Stimulated activated CD4-positive, alpha-beta T cell treated with anti-CD3 and anti-CD28 coated beads, Interleukin-15, amount 100 ng/mL, for 24 hours (primary cell): ENCODE measurements around the gene GPR37.

Experiments used
- DNase-seq: peaks from one replicate; pipeline ENCODE4 v3.0.0-alpha.2; 2020

The GPR37 gene, protein sequence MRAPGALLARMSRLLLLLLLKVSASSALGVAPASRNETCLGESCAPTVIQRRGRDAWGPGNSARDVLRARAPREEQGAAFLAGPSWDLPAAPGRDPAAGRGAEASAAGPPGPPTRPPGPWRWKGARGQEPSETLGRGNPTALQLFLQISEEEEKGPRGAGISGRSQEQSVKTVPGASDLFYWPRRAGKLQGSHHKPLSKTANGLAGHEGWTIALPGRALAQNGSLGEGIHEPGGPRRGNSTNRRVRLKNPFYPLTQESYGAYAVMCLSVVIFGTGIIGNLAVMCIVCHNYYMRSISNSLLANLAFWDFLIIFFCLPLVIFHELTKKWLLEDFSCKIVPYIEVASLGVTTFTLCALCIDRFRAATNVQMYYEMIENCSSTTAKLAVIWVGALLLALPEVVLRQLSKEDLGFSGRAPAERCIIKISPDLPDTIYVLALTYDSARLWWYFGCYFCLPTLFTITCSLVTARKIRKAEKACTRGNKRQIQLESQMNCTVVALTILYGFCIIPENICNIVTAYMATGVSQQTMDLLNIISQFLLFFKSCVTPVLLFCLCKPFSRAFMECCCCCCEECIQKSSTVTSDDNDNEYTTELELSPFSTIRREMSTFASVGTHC

GRCh38 chr7:124765401-124766352, at the start of gene GPR37:
Gene GPR37, minus strand, starts transcription at chr7:124765792. Its CDS starts 816 bp downstream, at chr7:124764976.
- peak; percentile 68 for DNase-seq

DNA sequence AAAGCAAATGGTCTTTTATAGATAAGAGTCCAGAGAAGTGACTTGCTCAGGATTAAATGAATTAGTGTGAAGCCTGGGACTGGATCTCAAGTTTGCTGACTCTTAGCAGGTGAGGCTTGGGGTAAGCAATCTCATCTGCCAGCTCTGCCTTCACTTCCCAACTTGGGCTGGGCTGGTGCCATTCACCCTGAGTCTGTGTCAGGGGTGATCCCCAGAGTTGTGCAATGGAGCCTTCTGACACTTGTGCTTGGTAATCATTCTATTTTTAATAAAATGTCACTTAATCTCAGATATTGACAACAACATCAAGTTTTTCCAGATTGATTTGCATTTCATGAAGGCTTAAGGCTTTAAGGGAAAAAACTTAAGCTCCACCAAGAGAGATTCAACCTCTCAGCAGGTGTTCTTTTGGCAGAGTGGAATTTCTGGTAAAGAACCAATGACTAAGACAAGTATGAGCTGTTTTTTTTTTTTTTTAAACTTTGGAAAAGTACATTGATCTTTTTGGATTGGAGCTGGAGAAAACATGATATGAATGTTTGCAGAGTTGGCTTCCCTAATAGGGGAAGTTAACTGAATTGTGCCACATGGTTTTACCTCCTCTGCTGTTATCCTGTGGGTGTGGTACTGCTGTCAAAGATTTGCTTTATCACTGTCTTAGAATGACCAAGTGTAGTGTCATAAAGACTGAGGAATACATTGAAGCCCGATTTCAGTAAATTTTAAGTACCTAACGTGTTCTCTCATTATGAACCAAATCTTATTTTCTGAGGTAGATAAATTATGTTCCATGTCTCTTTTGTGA, 48.6 kb upstream of the GPR37 start:
- DNase-seq = no peak

- no peak for DNase-seq
Observed at GRCh38 chr7:124812764-124813163, 47.2 kb upstream of the GPR37 start.

DNA sequence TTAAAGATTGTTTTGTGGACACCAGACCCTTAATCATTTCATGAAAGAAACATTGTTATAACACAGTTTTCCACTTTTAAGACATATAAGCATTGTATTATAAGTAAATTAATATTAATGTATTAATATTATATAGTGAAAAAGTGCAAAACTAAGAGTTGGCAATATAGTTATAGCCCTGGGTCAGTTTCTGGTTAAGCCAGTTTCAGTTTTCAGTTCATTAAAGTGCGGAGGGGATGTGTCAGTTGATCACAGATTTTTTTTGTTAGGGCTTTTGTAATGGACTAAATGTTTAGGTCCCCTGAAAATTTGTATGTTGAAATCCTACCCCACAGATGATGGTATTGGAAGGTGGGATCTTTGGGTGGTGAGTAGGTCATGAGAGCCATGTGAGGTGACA, 45.7 kb upstream of the GPR37 start:
- no peak for DNase-seq

- no peak for DNase-seq
Observed at GRCh38 chr7:124810605-124811004, 45.0 kb upstream of the GPR37 start.

- no peak for DNase-seq
Observed at GRCh38 chr7:124808206-124808605, 42.6 kb upstream of the GPR37 start.

- no peak for DNase-seq
Observed at GRCh38 chr7:124801330-124801895, 35.8 kb upstream of the GPR37 start.

DNA sequence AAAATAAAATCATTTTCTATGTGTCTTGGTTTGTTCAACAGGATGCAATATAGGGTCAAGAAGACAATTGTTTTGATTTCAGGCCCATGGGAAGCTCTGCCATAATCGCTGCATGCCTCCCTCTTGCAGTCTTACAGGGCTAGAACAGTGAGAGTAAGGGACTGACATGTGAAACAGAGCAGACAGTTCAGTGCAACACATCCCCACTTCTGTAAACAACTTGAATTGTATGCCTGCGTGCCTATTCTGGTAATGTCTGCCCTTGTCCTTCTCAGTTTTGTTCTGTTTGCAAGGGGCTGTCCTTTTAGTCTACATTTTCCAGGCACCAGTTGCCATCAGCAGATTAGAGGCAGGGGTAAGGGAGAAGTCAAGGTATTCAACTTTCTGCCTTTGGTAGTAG, 34.8 kb upstream of the GPR37 start:
- DNase-seq = no peak

DNA sequence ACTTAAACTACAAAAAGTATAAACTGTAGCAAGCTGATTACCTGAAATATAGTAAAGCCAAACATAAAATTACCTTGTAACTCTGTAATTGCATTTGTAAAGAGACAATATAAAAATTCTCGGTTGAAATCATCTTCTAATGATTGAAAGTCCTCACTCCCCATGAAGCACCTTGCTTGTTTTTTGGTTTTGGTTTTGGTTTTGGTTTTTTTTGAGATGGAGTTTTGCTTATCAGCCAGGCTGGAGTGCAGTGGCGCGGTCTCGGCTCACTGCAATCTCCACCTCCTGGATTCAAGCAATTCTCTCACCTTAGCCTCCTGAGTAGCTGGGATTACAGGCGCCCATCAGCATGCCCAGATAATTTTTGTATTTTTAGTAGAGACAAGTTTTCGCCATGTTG, 33.9 kb upstream of the GPR37 start:
- no peak for DNase-seq

- no peak for DNase-seq
Observed at GRCh38 chr7:124796771-124797170, 31.2 kb upstream of the GPR37 start.

GRCh38 chr7:124792696-124793095, 27.1 kb upstream of the GPR37 start:
- DNase-seq = no peak

DNA sequence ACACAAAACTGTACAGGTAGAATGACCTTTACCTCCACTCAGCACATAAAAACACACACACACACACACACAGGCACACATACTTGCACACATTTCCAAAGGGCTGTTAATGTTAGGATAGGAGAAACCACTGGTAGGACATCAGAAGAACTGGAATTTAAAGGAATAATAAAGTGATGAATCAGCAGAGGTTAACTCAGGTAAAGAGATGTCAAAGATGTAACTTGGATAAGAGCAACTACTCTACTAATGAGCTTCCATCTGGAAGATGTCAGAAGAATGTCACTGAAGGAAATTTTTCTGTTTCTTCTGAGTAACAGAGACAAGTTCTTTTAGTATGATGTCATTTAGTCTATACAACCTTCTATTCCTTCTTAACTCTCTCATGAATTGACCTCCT, 26.4 kb upstream of the GPR37 start:
- DNase-seq = no peak

- no peak for DNase-seq
Observed at GRCh38 chr7:124791426-124791825, 25.8 kb upstream of the GPR37 start.

- no peak for DNase-seq
Observed at GRCh38 chr7:124790645-124791044, 25.1 kb upstream of the GPR37 start.

GRCh38 chr7:124785994-124786393, 20.4 kb upstream of the GPR37 start:
- DNase-seq = no peak

DNA sequence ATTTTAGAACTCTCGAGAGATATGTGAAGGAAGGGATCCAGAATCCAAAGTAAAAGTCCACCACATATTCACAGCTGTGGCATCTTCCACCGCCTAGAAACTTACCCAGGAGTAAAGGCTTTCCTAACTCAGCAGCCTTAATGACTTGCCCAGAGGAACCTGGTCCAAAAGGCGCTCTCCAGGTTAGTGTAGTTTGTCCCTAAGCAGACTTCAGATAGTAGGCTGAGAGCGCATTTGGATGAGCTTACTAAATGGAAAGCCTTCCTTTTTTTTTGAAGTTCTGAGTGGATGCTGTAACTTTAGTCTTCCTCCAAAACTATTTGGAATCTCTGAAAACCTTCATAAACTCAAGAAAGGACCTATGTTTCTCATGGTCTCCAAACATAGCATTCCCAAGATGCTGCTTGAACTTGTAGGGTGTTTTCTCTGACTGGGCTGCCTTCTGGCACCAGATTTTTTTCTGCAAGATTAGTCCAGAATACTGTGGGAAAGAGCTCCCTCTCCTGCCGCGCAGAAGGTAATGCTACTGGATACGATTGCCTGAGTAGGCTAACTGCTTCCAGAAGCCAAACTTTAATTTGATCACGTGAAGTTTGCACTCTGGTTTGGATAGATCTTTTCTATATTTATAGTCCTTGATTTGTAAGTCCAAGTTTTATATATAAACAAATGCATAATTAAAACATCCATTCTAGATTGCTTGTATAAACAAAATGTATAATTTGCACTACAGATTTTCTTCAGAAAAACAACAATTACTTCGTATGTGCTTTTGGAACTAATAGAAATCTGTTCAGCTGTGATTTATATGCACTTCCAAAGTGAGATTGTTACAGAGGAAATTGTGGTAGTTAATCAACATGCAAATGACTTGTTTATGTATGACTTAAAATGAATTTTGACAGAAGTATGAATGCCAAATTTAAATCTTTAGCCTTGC, 19.6 kb upstream of the GPR37 start:
- peak; percentile 28 for DNase-seq

GRCh38 chr7:124783271-124783670, 17.7 kb upstream of the GPR37 start:
- DNase-seq = no peak

DNA sequence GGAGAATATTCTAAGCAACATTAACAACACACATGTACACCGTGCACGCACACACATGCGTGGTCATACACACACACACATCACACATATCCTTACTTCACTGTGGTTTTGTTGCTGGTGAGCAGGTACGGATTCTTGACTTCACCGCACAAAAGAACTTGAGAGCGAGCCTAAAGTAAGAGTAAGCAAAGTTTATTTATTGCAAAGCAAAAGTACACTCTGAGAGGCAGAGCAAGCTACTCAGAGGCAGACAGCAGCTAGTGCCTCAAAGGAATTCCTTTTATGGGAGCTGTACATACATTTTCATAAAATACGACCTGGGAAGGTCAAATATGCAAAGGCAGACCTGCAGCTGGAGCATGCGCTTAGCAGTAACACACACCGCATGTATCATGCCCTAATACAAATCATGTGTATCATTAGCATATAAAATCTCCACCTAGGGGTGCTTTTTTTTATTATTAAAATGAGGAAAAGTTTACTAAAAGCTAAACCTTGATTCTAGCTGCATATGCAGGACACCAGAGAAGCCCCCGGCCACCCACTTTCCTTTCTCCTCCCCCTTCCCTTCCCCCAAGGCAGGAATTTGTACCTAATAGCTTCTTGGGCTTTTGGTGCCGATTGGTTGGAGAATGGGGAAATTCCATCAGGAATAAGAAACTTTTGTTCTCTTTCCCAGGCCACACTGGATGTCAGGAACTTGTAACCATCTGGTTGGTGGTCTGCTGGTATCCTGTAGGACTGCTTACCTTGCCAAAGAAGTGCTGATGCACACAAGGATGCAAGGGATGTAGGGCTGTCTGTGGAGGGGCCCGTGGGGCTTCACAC, 16.5 kb upstream of the GPR37 start:
- DNase-seq = no peak

DNA sequence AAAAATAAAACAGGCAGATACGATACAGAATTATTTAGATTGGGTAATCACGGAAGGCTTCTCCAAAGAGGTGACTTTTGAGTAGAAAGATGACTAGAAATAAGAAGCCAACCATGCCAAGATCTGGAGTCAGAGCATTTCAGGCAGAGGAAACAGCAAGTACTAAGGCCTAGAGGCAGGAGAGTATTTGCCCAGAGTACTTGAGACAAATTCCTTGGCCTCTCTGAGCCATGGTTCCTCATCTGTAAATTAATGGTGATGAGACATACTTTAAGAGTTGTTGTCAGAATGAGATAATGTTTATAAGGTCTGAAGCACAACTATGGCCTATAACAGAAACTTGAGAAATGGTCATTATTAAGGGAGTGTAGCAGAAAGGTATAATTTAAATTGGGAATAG, 15.8 kb upstream of the GPR37 start:
- no peak for DNase-seq

DNA sequence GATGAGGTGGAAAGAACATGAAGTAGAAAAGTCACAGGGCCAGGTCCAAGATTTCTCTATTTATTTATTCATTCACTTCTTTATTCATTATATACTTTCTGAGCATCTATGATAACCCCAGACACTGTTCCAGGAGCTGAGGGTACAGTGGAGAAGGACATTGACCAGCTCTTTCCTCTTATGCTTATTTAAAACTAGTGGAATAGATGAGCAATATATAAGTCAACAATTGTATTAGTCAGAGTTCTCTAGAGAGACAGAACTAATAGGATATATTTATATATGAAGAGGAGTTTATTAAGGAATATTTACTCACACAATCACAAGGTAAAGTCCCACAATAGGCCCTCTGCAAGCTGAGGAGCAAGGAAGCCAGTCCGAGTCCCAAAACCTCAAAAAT, 15.0 kb upstream of the GPR37 start:
- DNase-seq = no peak
